CD4-positive, alpha-beta T cell (primary cell): ENCODE data around the gene FOXL2. TPM values are rescaled to one million over a fixed set of nuclear protein-coding genes. Genes with fewer than 3 reads are reported as not detected.
A peak's percentile ranks its signal among the peaks of the same experiment; 100 is the strongest.

Source experiments
- ATAC-seq: fragments of 200-7000 bp; cut with Tn5 transposase; one replicate; pipeline ENCODE4 v1.10.0; 2022; ENCODE audit warnings: mild to moderate bottlenecking; ENCODE audit not compliant: poor library complexity
- CTCF ChIA-PET: fragments of 350-600 bp; sonication (Branson Sonifier 250); formaldehyde crosslinking; loops from one replicate; lab custom pipeline; 2021; ENCODE audit warnings: antibody characterized with exemption, inconsistent platforms; lab: Charles Lee
- POLR2A ChIA-PET: fragments of 350-600 bp; sonication (Branson Sonifier 250); formaldehyde crosslinking; loops from one replicate; lab custom pipeline; 2021; ENCODE audit warnings: antibody characterized with exemption, inconsistent platforms; lab: Charles Lee
- DNase-seq, 14 experiments: peaks; one replicate each; pipeline ENCODE4 v3.0.0-alpha.2; 2013 to 2020; ENCODE audit warnings: mixed read lengths in 2 of 14
- H3K27ac ChIP-seq, 2 donors: one replicate each; pipeline versions ENCODE4 v1.5.1 to v1.7.0; 2013; ENCODE audit warnings: low read length in 2 of 2, low read depth in 1 of 2, mild to moderate bottlenecking in 1 of 2
- H3K27me3 ChIP-seq, 2 experiments: 1 replicate in 1 of 2; 2 replicates in 1 of 2; pipeline versions ENCODE4 v1.6.1 to v1.7.0; 2013; ENCODE audit warnings: low read length in 2 of 2, control low read depth in 1 of 2, mild to moderate bottlenecking in 1 of 2, moderate library complexity in 1 of 2; ENCODE audit not compliant: insufficient read depth in 2 of 2, control insufficient read depth in 1 of 2
- H3K36me3 ChIP-seq: one replicate; pipeline ENCODE4 v1.6.1; 2013; ENCODE audit warnings: low read length, control low read depth; ENCODE audit not compliant: insufficient read depth
- H3K4me1 ChIP-seq: one replicate; pipeline ENCODE4 v1.6.1; 2013; ENCODE audit warnings: low read length, control low read depth; ENCODE audit not compliant: insufficient read depth
- H3K4me3 ChIP-seq: one replicate; pipeline ENCODE4 v1.5.1; 2013; ENCODE audit warnings: mild to moderate bottlenecking, low read length, moderate library complexity
- H3K9me3 ChIP-seq, 2 experiments: 1 replicate in 1 of 2; 2 replicates in 1 of 2; pipeline versions ENCODE4 v1.6.1 to v1.7.0; 2013; ENCODE audit warnings: low read length in 2 of 2, mild to moderate bottlenecking in 2 of 2, control low read depth in 1 of 2, moderate library complexity in 1 of 2; ENCODE audit not compliant: control insufficient read depth in 1 of 2, insufficient read depth in 1 of 2
- H3K27ac Mint-ChIP-seq: one replicate; pipeline ENCODE4 v1.8.0; 2020; ENCODE audit warnings: mixed read lengths
- H3K27me3 Mint-ChIP-seq: one replicate; pipeline ENCODE4 v1.8.0; 2021; ENCODE audit warnings: mixed read lengths
- H3K36me3 Mint-ChIP-seq: one replicate; pipeline ENCODE4 v1.8.0; 2021; ENCODE audit warnings: low read depth, mixed read lengths
- H3K4me1 Mint-ChIP-seq: one replicate; pipeline ENCODE4 v1.8.0; 2021; ENCODE audit warnings: low read depth, mixed read lengths
- H3K4me3 Mint-ChIP-seq: one replicate; pipeline ENCODE4 v1.8.0; 2020; ENCODE audit warnings: mild to moderate bottlenecking, mixed read lengths
- H3K9me3 Mint-ChIP-seq: one replicate; pipeline ENCODE4 v1.8.0; 2020; ENCODE audit warnings: mixed read lengths
- CTCF ChIP-seq: fragments of 200-600 bp; IDR thresholded peaks from one replicate; pipeline ENCODE4 v1.8.0; 2022; ENCODE audit warnings: antibody characterized with exemption, mild to moderate bottlenecking
- intact Hi-C, 2 experiments: fragments of 100-400 bp; cut with DNase I in 1 of 2; cut with micrococcal nuclease in 1 of 2; formaldehyde crosslinking; loops; one replicate each; pipeline versions ENCODE4 v1.15.1 to v1.9.0; 2023 to 2025; cut with DNase I, micrococcal nuclease
- total RNA-seq, 174 experiments: library from RNA in 2 of 174; stranded (reverse) in 2 of 174; gene quantifications; one replicate each; pipeline ENCODE4 v1.2.3 and lab custom pipeline; 2021 to 2026

FOXL2 gene
- total RNA-seq, 2 experiments from 2014 or later = not detected

- peaks cover 99% of the 10 kb centered on the region for H3K27me3 Mint-ChIP-seq
- intact Hi-C loops = no loop called here
- peaks cover 41% of the 10 kb centered on the region for H3K4me1 Mint-ChIP-seq
- H3K4me3 ChIP-seq = no peak overlapping the region
- H3K9me3 ChIP-seq = peaks cover 0 to 40% of the 10 kb centered on the region in 2 experiments
- H3K4me1 ChIP-seq = peaks cover 47% of the 10 kb centered on the region
- ChIA-PET CTCF (interaction anchor here (1.8 to 2.1 kb wide), 2 partner anchors 15 to 22 kb away, joined by 5 to 6 read pairs; no protein-coding TSS in a partner anchor), POLR2A (no interaction called here)
- TF ChIP-seq CTCF = no peak
- H3K27ac Mint-ChIP-seq = no peak overlapping the region
- no peak overlapping the region for H3K27ac ChIP-seq
- H3K9me3 Mint-ChIP-seq = no peaks in the 10 kb centered on the region
- H3K36me3 ChIP-seq = no peaks in the 10 kb centered on the region
- DNase-seq (peak in 2 of 14 experiments; percentile 43 to 47), ATAC-seq (peak; percentile 31)
- H3K4me3 Mint-ChIP-seq = peak overlapping the region; percentile 70
- no peaks in the 10 kb centered on the region for H3K36me3 Mint-ChIP-seq
- peaks cover 91 to 94% of the 10 kb centered on the region in 2 experiments for H3K27me3 ChIP-seq
Measured at GRCh38 chr3:138938056-138938876, 8.7 kb downstream of the FOXL2 start.

- Histone ChIP-seq H3K9me3 (peaks cover 0 to 35% of the 10 kb centered on the region in 2 experiments), H3K4me3 (no peak overlapping the region), H3K36me3 (no peaks in the 10 kb centered on the region), H3K27me3 (peaks cover 90 to 92% of the 10 kb centered on the region in 2 experiments), H3K27ac (no peak overlapping the region), H3K4me1 (peaks cover 47% of the 10 kb centered on the region)
- DNase-seq (peak in 2 of 14 experiments; percentile 29 to 36), ATAC-seq (peak; percentile 20)
- Mint-ChIP-seq H3K9me3 (no peaks in the 10 kb centered on the region), H3K27ac (no peak overlapping the region), H3K27me3 (peaks cover 99% of the 10 kb centered on the region), H3K36me3 (no peaks in the 10 kb centered on the region), H3K4me1 (peaks cover 40% of the 10 kb centered on the region), H3K4me3 (peak overlapping the region; percentile 8)
- no peak for TF ChIP-seq CTCF
- ChIA-PET CTCF (interaction anchor here (1.8 to 2.4 kb wide), 3 partner anchors 7 to 22 kb away, joined by 5 to 17 read pairs (median 6); no protein-coding TSS in a partner anchor), POLR2A (no interaction called here)
- intact Hi-C loops = no loop called here
Measured at GRCh38 chr3:138937690-138938055, 9.3 kb downstream of the FOXL2 start.

GRCh38 chr3:138936741-138937689 lies 9.9 kb downstream of the FOXL2 start:
- Mint-ChIP-seq H3K27me3 (peaks cover 97% of the 10 kb centered on the region), H3K27ac (no peak overlapping the region), H3K36me3 (no peaks in the 10 kb centered on the region), H3K9me3 (no peaks in the 10 kb centered on the region), H3K4me3 (peak overlapping the region; percentile 80), H3K4me1 (peaks cover 40% of the 10 kb centered on the region)
- intact Hi-C loops = loop anchor here (1.0 kb wide), 1 partner anchor 392 kb away; no protein-coding TSS in a partner anchor
- Histone ChIP-seq H3K27me3 (peaks cover 84 to 88% of the 10 kb centered on the region in 2 experiments), H3K27ac (no peak overlapping the region), H3K4me3 (peak overlapping the region; percentile 43), H3K9me3 (peaks cover 0 to 35% of the 10 kb centered on the region in 2 experiments), H3K36me3 (no peaks in the 10 kb centered on the region), H3K4me1 (peaks cover 47% of the 10 kb centered on the region)
- no peak for TF ChIP-seq CTCF
- CTCF ChIA-PET = interaction anchor here (1.0 to 2.4 kb wide), 17 partner anchors 8 to 606 kb away, joined by 3 to 18 read pairs (median 5); partner anchors contain the start of genes CEP70, FOXL2 and FOXL2NB
- ATAC-seq = peak; percentile 4
- peak in 1 of 14 experiments; percentile 25 for DNase-seq
- POLR2A ChIA-PET = interaction anchor here (1.1 kb wide), 1 partner anchor 342 kb away, joined by 5 read pairs; the partner anchor contains the start of gene CEP70
